Testis (tissue), 3 donors: Measurements from ENCODE around the gene ADAMTS16. TPM values are rescaled to one million over a fixed set of nuclear protein-coding genes. Genes with fewer than 3 reads are reported as not detected.

Experiments
- DNase-seq: peaks from one replicate; pipeline ENCODE4 v3.0.0-alpha.2; 2019
- H3K27ac ChIP-seq, 2 donors: fragments of 200-600 bp; sonication (generic); one replicate each; pipeline ENCODE4 v1.5.1; 2019
- H3K27me3 ChIP-seq: fragments of 200-600 bp; sonication (generic); one replicate; pipeline ENCODE4 v1.5.1; 2019
- H3K36me3 ChIP-seq: fragments of 200-600 bp; sonication (generic); one replicate; pipeline ENCODE4 v1.5.1; 2017; ENCODE audit warnings: low read depth; ENCODE audit errors: missing control alignments
- H3K4me1 ChIP-seq: fragments of 200-600 bp; sonication (generic); one replicate; pipeline ENCODE4 v1.5.1; 2019
- H3K4me3 ChIP-seq, 2 donors: fragments of 200-600 bp; sonication (generic); one replicate each; pipeline ENCODE4 v1.5.1; 2017 to 2019
- H3K9me3 ChIP-seq: fragments of 200-600 bp; sonication (generic); one replicate; pipeline ENCODE4 v1.5.1; 2017
- POLR2A ChIP-seq: fragments of 450-650 bp; IDR thresholded peaks from one replicate; pipeline ENCODE4 v1.6.1; 2017; ENCODE audit warnings: antibody characterized with exemption, mild to moderate bottlenecking, moderate library complexity
- WGBS, 2 donors: methylation state at CpG; one replicate each; pipeline ENCODE4 v1.1.5; 2018; 5-methylcytosine and 5-hydroxymethylcytosine counted together
- intact Hi-C: fragments of 100-400 bp; cut with DNase I; formaldehyde crosslinking; loops from one replicate; pipeline ENCODE4 v1.15.1; 2023; ENCODE audit warnings: low total_unique reads
- polyA plus RNA-seq: library from polyadenylated mRNA; stranded (reverse); fragments of 350-450 nt; fragmentation: Illumina TruSeq; extraction: RNeasy Lipid Tissue Mini Kit (QIAGEN cat#74804); gene quantifications from one replicate; pipeline ENCODE4 v1.2.3, GENCODE V29; 2014; ENCODE audit warnings: low read depth, low replicate concordance; ENCODE audit not compliant: insufficient read depth
- total RNA-seq, 2 donors: library from RNA; depleted of rRNA; stranded (reverse); fragments of >200 nt; gene quantifications; one replicate each; pipeline ENCODE4 v1.2.3, GENCODE V29; 2016
- TF ChIP-seq, protein P1 (sequence below), 3 experiments: fragments of 450-650 bp in 2 of 3; fragments of 200-600 bp in 1 of 3; sonication (generic) in 1 of 3; IDR thresholded peaks; one replicate each; pipeline ENCODE4 v1.5.1; 2016 to 2019; ENCODE audit warnings: antibody characterized with exemption in 3 of 3, mild to moderate bottlenecking in 2 of 3, moderate library complexity in 1 of 3

Gene ADAMTS16
- total and polyA plus RNA-seq, 3 donors from 2014 or later: 0.16 to 4.7 (median 0.37) TPM

DNA sequence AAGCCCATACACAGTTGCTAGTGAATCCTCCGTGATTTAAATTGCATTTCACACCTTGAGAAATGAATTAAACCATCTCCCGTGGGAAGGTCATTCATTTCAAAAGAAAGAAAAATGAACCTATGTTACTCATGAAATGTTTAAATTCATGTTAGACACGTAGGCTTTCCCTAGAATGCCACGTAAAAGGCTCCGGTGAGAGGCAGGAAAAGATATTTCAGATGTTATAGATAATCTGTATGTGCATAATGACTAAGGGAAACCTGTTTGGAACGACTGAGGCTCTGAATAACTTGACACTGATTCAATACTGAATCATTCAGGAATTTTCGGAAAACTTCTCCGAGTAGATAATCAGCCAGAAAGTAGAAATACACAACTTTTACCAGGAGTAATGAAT, 148.1 kb downstream of the ADAMTS16 start:
- 73 to 77% methylated on average over 8 of the region's 8 CpGs for WGBS, 2 donors
- TF ChIP-seq, protein P1, sequence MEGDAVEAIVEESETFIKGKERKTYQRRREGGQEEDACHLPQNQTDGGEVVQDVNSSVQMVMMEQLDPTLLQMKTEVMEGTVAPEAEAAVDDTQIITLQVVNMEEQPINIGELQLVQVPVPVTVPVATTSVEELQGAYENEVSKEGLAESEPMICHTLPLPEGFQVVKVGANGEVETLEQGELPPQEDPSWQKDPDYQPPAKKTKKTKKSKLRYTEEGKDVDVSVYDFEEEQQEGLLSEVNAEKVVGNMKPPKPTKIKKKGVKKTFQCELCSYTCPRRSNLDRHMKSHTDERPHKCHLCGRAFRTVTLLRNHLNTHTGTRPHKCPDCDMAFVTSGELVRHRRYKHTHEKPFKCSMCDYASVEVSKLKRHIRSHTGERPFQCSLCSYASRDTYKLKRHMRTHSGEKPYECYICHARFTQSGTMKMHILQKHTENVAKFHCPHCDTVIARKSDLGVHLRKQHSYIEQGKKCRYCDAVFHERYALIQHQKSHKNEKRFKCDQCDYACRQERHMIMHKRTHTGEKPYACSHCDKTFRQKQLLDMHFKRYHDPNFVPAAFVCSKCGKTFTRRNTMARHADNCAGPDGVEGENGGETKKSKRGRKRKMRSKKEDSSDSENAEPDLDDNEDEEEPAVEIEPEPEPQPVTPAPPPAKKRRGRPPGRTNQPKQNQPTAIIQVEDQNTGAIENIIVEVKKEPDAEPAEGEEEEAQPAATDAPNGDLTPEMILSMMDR (IDR thresholded peaks at IDR 0.05): no peak
- no peak for TF ChIP-seq POLR2A
- H3K27ac ChIP-seq: no peak overlapping the region

DNA sequence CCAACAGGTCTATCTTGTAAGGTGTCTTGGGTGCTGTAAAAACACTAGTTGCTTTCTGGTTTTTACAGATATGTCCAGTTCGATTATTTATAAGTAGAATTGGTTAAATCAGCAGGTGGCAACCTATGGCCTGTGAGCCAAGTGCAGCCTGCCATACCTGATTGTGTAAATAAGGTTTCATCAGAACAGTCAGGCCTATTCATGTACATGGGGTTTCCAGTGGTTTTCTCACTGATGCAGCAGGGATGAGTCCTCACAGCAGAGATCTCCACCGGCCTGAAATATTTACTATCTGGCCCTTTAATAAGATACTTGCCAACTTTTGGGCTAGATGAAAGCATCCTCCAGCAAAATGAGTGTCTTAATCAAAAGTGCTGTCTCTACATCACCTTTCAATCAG, 149.4 kb downstream of the ADAMTS16 start:
- 84 to 89% methylated on average over 2 of the region's 2 CpGs for WGBS, 2 donors
- Histone ChIP-seq H3K4me3 (no peak overlapping the region), H3K27me3 (no peaks in the 10 kb centered on the region), H3K9me3 (no peaks in the 10 kb centered on the region), H3K36me3 (no peaks in the 10 kb centered on the region), H3K4me1 (no peaks in the 10 kb centered on the region), H3K27ac (no peak overlapping the region)
- no peak for DNase-seq
- no peak for TF ChIP-seq POLR2A
- TF ChIP-seq, protein P1 (IDR thresholded peaks at IDR 0.05): no peak
- intact Hi-C loops: no loop called here

More for the DNA sequence above, 148.1 kb downstream of the ADAMTS16 start:
- intact Hi-C loops: no loop called here
- Histone ChIP-seq H3K9me3 (no peaks in the 10 kb centered on the region), H3K27me3 (no peaks in the 10 kb centered on the region), H3K4me3 (no peak overlapping the region), H3K4me1 (no peaks in the 10 kb centered on the region), H3K36me3 (no peaks in the 10 kb centered on the region)
- no peak for DNase-seq

DNA sequence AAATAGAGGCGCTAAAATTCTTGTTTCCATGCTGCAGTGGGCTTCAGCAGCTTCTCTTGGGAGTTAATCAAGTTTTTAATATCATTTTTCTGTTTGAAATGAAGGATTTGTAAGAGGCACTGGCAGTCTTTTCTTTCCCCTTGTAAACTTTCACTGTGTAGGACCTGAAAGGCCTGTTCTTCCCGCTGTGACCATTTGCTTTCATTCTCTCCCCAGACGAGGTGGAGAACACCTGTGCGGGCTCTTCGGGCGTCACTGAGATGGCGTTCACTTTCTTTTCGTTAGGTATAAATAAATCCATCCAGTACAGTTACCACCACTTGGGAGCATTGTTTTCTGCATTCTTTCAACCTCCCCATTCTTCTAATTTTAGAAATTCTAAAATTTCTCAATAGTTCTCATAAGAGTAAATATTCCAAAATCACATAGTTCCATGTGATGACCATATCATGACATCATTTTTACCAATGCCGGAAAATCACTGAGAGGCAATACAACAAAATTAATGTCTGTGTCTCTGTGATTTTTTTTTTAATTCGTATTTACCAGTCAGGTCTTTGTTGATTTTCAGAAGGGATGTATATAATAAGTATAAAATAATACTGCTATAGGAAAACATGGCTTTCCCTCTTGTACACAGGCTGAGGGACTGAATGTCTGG, 150.7 kb downstream of the ADAMTS16 start:
- TF ChIP-seq, protein P1 (IDR thresholded peaks at IDR 0.05): no peak
- no peak for TF ChIP-seq POLR2A
- Histone ChIP-seq H3K27ac (no peak overlapping the region), H3K4me1 (no peaks in the 10 kb centered on the region), H3K9me3 (no peaks in the 10 kb centered on the region), H3K27me3 (no peaks in the 10 kb centered on the region), H3K36me3 (no peaks in the 10 kb centered on the region), H3K4me3 (no peak overlapping the region)
- DNase-seq: no peak
- intact Hi-C loops: no loop called here
- WGBS, 2 donors: 77 to 89% methylated on average over 10 of the region's 10 CpGs

DNA sequence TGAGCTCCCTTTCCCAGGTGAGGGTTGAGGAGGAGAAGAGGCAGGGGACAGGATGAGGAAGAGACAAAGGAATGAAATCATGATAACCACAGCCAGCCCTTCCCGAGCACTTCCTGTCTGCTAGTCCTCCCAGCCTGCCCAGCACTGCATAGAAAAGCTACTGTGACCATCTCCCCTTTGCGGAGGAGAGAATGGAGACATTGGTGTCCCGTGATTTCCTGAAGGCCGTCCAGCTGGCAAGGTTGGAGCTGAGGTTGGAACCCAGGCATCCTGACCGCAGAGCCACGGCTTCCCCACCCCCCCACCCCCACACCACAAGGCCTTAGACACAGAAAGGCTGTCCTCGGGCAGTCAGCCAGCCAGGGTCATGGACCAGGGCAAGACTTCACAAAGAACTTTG, 151.2 kb downstream of the ADAMTS16 start:
- 53 to 67% methylated on average over 1 to 7 of the region's 7 CpGs for WGBS, 2 donors
- no peaks in the 10 kb centered on the region for H3K27me3 ChIP-seq
- no peak overlapping the region for H3K4me3 ChIP-seq
- intact Hi-C loops: no loop called here
- H3K9me3 ChIP-seq: no peaks in the 10 kb centered on the region
- TF ChIP-seq, protein P1 (IDR thresholded peaks at IDR 0.05): no peak
- TF ChIP-seq POLR2A: no peak
- DNase-seq: no peak
- no peaks in the 10 kb centered on the region for H3K36me3 ChIP-seq
- no peaks in the 10 kb centered on the region for H3K4me1 ChIP-seq
- no peak overlapping the region for H3K27ac ChIP-seq

DNA sequence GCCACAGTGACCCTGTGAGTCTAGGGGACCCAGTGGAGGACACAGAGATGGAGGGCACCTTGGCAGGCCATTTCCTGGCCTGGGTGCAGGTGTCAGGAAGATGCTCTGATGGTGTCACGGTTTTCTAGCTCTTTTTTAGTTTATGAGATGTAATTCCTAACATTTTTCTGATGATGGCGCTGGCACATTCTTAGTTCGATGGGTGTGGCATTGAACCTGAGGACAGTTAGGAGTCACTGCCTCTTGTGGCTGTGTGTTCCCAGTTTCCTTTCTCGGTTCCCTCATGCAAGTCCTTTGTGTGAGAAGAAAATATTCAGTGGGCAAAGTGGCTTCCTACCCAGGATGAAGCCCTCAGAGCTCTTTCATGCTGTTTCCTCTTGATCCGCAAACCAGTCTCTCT, 152.9 kb downstream of the ADAMTS16 start:
- Histone ChIP-seq H3K36me3 (no peaks in the 10 kb centered on the region), H3K4me1 (no peaks in the 10 kb centered on the region), H3K9me3 (no peaks in the 10 kb centered on the region), H3K27me3 (no peaks in the 10 kb centered on the region), H3K4me3 (no peak overlapping the region), H3K27ac (no peak overlapping the region)
- intact Hi-C loops: no loop called here
- TF ChIP-seq, protein P1 (IDR thresholded peaks at IDR 0.05): no peak
- TF ChIP-seq POLR2A: no peak
- DNase-seq: no peak
- 71 to 97% methylated on average over 5 of the region's 5 CpGs for WGBS, 2 donors
